Stimulated activated CD8-positive, alpha-beta memory T cell treated with anti-CD3 and anti-CD28 coated beads, Interleukin-15, amount 100 ng/mL, for 1 hour (primary cell): Measurements from ENCODE around the gene C22orf23.

Source experiments
- DNase-seq: peaks from one replicate; pipeline ENCODE4 v3.0.0-alpha.2; 2020; ENCODE audit warnings: low read depth

The C22orf23 gene

GRCh38 chr22:37953437-37954179 is at the start of gene C22orf23, which contains the start of gene POLR2F:
TSS of gene C22orf23 (minus strand) at chr22:37953601. CDS start at chr22:37953149, 452 bp downstream.
TSS of gene POLR2F (plus strand) at chr22:37953699. CDS start at chr22:37953788, 89 bp downstream.
- peak; percentile 93 for DNase-seq

DNA sequence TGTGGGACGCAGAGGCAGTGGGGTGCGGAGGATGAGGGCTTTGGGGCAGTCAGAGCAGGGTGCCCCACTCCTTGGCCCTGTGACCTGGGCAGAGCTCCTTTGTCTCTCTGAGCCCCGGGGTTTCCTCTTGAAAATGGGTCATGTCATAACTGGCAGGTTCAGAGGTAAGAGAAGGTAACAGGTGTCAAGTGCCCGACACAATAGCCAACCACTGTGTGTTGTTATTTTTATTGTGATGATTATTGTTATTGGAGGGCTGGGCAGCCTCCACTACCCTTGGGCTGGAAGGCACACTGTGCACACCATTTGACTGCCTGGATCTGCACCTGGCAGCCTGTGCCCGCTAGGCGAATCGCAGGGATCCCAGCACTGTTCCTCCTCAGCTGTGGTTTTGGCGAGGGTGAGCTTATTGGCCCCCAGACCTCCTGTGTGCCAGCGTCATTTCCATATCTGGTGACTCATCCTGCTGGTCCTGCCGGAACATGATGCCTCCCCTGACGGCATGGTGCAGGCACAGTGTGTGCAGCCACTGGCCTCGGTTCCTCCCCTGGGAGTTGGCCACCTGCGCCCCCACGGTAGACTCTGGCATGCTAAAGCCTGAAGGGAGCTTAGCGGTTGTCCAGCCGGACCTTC is 46.4 kb upstream of the C22orf23 start:
- no peak for DNase-seq

DNA sequence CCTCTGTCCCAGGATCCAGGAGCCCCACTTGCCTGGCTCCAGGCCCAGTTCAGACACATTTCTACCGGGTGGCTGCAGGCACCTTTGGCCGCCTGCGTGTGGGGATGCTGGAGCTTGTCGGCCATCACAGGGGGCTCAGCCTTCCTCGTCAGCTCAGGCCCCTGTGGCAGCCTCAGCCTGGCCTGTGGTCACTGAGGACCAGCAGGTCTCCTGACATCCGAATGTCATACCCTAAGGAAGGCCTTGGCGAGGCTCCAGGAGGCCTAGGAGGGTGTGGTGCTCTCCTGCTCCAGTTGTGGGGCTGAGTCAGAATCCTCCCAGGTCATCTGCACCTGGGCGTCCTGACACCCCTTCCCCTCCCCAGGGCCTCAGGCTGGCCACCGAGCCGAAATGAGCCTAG is 45.8 kb upstream of the C22orf23 start:
- no peak for DNase-seq

- no peak for DNase-seq
These were observed 45.1 kb upstream of the C22orf23 start for GRCh38 chr22:37998543-37998942.

DNA sequence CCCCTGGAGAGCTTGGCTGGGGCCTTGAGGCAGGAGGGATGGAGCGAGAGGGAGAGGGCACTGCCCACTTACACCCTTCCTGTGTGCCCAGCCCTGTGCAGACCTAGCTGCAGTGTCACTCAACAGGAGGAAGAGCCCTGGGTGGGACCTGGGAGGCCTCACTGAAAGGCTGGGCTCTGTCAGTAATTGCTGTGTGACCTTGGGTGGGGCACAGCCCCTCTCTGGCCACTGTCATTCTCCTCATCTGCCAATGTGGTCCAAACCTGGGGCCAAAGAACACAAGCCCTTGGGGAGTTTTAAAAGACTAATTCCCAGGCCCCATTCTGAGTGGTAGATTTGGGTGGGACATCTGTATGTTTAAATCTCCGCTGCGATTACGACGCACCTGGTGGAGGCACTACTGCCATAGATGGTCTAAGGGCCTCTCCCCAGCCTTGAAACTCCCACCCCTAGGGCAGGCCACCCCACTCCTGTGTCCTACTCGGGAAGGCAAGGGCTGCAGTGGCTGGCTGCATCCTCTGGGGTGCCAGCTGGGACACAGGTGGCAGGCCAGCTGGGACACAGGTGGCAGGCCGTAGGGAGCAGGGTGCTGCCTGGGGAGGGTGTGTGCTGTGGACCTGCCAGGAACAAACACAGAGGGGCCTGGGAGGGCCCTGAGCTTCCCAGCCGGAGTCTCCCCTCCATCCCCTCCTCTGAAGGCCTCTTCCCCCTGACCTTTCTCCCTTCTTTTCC is 43.3 kb upstream of the C22orf23 start:
- no peak for DNase-seq

- no peak for DNase-seq
These were observed 42.7 kb upstream of the C22orf23 start for GRCh38 chr22:37996079-37996478.

DNA sequence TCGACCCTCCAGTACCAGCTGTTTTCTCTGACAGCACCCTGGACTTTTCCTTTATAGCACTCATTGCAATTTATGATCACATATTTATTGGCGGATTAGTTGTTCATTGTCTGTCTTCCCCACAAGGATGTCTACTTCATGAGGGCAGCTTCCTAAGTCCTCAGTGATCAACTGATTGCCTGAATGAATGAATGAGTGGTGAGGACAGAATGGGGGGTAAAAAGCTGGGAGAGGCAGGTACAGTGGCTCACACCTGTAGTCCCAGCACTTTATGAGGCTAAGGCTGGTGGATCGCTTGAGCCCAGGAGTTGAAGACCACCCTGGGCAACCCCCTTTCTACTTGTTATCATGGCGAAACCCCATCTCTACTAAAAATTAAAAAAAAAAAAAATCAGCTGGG is 42.1 kb upstream of the C22orf23 start:
- DNase-seq: no peak

- DNase-seq: no peak
These were observed 41.6 kb upstream of the C22orf23 start for GRCh38 chr22:37994982-37995381.

GRCh38 chr22:37994049-37994448 is 40.6 kb upstream of the C22orf23 start:
- DNase-seq: no peak

DNA sequence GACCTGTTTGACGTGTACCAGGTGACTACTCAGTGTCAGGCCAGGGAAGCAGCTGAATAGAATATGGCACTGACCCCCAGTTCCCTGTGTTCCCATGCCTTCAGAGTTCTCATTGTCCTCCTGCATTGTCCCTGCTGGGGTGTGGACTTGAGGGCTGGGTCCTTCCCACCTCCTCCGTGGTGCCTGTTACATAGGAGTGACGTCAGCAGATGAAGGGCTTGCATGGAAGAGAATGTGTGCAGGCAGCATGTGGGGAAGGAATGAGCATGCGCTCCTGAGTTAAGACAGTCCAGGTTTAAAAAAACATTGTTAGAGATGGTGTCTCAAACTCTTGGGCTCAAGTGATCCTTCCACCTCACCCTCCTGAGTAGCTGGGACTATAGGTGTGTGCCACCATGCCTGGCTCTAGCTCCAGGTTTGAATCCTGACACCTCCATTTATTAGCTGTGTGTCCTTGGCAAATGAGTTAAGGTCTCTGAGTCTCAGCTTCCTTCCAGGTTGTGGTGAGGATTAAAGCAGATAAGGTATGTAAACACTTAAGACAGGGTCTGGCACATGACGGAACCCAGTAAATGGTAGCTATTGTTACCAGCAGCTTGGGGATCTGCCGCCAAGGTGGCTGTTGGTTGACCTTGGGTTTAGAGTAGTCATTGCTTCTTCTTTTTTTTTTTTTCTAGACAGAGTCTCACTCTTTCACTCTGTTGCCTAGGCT is 38.5 kb upstream of the C22orf23 start:
- no peak for DNase-seq

DNA sequence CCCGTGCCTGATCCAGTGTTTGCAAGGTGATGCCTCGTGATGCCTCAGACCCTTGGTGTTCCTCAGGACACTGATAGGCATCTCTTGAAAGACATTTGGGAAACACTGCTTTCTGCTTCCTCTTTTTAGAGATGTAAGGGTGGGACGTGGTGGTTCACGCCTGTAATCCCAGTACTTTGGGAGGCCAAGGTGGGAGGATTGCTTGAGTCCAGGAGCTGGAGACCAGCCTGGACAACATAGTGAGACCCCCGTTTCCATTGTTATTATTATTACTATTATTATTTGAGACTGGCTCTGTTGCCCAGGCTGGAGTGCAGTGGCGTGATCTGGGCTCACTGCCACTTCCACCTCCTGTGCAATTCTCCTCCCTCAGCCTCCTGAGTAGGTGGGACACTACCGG is 37.5 kb upstream of the C22orf23 start:
- DNase-seq: no peak

GRCh38 chr22:37990301-37990700 is 36.9 kb upstream of the C22orf23 start:
- DNase-seq: no peak

- no peak for DNase-seq
These were observed 36.0 kb upstream of the C22orf23 start for GRCh38 chr22:37989146-37990045.

- no peak for DNase-seq
These were observed 33.0 kb upstream of the C22orf23 start for GRCh38 chr22:37986371-37986770.

DNA sequence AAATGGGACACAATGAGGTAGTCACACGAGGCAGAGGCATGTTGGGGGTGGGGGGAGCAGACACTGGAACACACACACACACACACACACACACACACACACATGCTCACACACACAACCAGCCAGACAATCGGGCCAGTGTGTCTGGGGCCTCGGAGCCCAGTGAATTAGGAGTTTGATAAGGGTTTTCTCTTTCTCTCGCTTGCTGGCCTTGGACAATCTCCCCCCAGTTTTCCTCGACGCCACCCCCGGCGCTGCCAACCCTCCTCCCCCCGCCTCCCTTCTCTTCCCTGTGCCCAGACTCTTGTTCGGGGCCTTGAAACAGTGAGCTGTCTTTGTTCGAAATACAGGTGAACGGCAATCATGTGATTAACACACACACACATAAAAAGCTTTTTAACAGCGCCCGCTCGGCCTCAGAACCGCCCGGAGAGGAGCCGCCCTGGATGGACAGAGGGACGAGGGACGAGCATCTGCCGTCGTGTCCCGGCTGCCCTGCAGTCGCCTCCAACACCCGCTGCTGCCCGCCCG is 32.4 kb upstream of the C22orf23 start:
- no peak for DNase-seq

DNA sequence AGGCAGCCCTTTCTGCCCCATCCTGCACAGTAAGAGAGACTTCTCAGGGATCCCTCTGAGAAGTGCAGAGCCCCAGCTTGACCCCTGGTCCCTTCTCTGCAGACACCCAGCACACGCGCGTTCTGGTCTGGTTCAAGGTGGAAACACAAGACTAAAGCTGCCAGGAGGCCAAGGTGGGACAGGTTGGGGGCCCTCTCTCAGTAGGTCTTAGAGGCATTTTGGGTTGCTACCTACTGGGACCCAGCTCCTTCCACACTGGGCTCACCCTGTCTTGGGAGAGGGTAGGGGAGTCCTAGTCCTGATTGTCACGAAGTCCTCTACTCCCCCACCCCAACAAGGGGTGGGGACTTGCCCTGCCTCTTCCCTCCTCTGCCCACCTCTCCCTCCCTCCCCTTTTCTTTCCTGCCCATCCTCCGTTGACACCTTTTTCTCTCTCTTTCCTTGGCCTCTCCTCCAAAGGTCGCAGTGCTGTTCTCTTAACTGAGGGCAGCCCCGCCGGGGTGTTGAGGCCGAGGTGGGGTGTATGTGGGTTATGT is 31.7 kb upstream of the C22orf23 start:
- DNase-seq: no peak

DNA sequence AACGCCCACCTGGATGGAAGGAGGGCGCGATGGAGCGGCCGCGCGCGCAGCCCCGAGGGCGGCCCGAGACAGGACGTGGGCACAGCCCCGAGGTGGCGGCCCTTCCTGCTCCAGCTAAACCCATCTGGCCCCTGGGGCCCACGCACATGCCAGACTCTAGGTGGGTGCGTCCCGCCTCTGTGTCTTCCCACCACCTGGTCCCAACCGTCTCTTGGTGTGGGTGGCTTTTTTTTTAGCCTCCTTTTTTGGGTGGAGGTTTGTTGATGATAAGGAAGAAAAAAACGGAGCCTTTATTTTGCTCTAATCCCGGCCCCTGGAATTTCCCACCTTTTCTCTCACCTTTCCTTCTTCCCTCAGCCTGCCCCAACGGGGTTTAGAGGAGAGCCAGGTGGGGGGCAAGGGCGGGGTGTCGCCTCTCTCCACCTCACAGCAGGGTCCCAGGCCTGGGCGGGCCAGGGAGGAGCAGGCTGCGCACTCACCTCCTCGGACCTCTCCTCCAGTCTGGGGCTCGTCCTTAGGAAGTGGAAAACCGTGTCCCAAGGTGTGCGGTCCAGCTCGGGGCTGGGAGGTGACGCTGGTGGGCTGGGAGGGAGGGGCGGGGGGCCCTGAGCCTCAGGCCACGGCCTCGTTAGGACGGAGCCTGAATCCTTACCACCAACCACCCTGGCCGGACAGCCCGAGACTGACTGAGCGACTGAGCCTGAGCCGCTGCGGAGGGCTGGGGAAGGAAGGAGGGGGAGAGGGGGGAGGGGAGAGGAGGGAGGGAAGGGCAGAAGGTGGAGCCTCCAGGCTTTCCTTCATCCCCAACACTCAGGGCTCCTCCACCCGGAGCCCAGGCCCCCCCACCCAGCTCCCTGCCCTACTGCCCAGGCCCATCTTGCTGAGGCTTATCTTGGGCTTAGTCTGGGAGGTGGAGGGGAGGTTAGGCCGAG is 30.7 kb upstream of the C22orf23 start, which contains the start of gene SOX10:
TSS of gene SOX10 (minus strand) at position 696 of the 932 bp plus-strand sequence. CDS start 771 bp downstream, outside the sequence.
- no peak for DNase-seq

DNA sequence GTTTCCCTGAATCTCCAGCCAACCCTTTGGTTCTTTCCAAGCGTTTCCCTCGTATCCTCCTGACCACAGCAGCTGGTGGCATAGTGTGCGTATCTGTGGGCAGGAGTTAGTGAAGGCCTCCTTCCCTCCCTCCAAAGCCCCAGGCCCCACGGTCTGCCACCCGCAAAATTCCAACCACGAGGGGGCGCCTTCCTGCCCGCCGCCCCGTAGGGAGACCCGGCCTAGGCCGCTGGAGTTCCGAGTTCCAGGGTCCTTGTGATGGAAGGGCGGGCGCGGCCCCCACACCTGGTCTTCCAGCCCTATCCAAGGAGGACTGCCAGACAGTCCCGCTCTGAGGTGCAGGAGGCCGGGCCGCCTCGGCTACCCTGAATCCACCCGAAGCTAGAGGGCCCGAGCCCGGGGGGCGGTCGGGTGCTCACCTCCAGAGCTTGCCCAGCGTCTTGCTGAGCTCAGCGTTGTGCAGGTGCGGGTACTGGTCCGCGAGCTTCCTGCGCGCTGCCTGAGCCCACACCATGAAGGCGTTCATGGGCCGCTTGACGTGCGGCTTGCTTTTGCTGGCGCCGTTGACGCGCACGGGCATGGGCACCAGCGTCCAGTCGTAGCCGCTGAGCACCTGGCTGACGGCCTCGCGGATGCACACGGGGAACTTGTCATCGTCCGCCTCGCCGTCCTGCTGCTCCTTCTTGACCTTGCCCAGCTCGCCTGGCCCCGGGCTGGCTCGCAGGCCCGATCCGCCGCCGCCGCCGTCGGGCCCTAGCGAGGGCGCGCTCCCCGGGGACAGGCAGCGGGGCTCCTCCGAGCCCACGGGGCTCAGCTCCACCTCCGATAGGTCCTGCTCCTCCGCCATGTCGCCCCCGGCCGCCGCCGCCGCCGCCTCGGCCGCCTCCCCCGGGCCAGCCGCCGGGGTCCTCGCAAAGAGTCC is 29.8 kb upstream of the C22orf23 start:
- DNase-seq: no peak
